Adrenal gland (tissue), 12 donors: ENCODE data around the gene KCNG3. TPM values are rescaled to one million over a fixed set of nuclear protein-coding genes. Genes with fewer than 3 reads are reported as not detected.

Experiments used
- DNase-seq, 7 donors: peaks; one replicate each; pipeline ENCODE4 v3.0.0-alpha.2; 2019 to 2020
- H3K27ac ChIP-seq, 5 donors: fragments of 200-600 bp; sonication (generic) in 4 of 5; 1 replicate in 3 of 5; 2 replicates in 2 of 5; pipeline versions ENCODE4 v1.5.1 to v1.8.0; 2016 to 2020; ENCODE audit warnings: mild to moderate bottlenecking in 1 of 5
- H3K27me3 ChIP-seq: fragments of 200-600 bp; 2 replicates; pipeline ENCODE4 v1.8.0; 2021
- H3K36me3 ChIP-seq, 2 donors: fragments of 200-600 bp; replicated peaks in 1 of 2; 1 replicate in 1 of 2; 2 replicates in 1 of 2; pipeline versions ENCODE4 v1.5.1 to v1.8.0; 2018 to 2022
- H3K4me1 ChIP-seq, 2 donors: fragments of 200-600 bp; replicated peaks in 1 of 2; 1 replicate in 1 of 2; 2 replicates in 1 of 2; pipeline versions ENCODE4 v1.5.1 to v1.8.0; 2018 to 2021
- H3K4me3 ChIP-seq, 4 donors: fragments of 200-600 bp; sonication (generic) in 3 of 4; one replicate each; pipeline ENCODE4 v1.5.1; 2016 to 2018
- H3K9me3 ChIP-seq, 3 donors: fragments of 200-600 bp; sonication (generic) in 1 of 3; replicated peaks in 1 of 3; 1 replicate in 2 of 3; 2 replicates in 1 of 3; pipeline versions ENCODE4 v1.5.1 to v1.8.0; 2016 to 2021
- CTCF ChIP-seq, 6 experiments: fragments of 450-650 bp in 4 of 6; fragments of 200-600 bp in 2 of 6; sonication (generic) in 1 of 6; IDR thresholded peaks; 1 replicate in 5 of 6; 2 replicates in 1 of 6; pipeline versions ENCODE4 v1.5.1 to v1.8.0; 2016 to 2021; ENCODE audit warnings: antibody characterized with exemption in 6 of 6, mild to moderate bottlenecking in 2 of 6, moderate library complexity in 1 of 6
- POLR2A ChIP-seq, 2 donors: fragments of 450-650 bp; IDR thresholded peaks; one replicate each; pipeline ENCODE4 v1.6.1; 2017; ENCODE audit warnings: antibody characterized with exemption in 2 of 2, mild to moderate bottlenecking in 2 of 2, moderate library complexity in 1 of 2
- WGBS, 4 donors: extraction: QIAGEN DNeasy Blood & Tissue Kit in 2 of 4; methylation state at CpG; one replicate each; pipeline versions ENCODE4 v1.1.5 to v1.1.7; 2013 to 2017; 5-methylcytosine and 5-hydroxymethylcytosine counted together
- intact Hi-C, 2 donors: fragments of 100-400 bp; cut with DNase I; formaldehyde crosslinking; loops; one replicate each; pipeline versions ENCODE4 v1.14.1 to v1.15.0; 2022 to 2023
- polyA plus RNA-seq, 3 donors: library from polyadenylated mRNA; stranded (reverse); fragments of 200-250 nt in 2 of 3; fragments of 350-450 nt in 1 of 3; fragmentation: Illumina TruSeq in 1 of 3; extraction: RNeasy Lipid Tissue Mini Kit (QIAGEN cat#74804) in 1 of 3; gene quantifications; one replicate each; pipeline ENCODE4 v1.2.3, GENCODE V29; 2013 to 2014
- total RNA-seq, 9 donors: library from RNA; depleted of rRNA in 4 of 9; stranded (reverse); fragments of >200 nt in 4 of 9; fragments of 120-200 nt in 1 of 9; fragmentation: NEBNext Ultra II Directional in 1 of 9; extraction: Animal tissue kit (Norgen Biotek cat#: 25700) in 1 of 9; gene quantifications; one replicate each; pipeline versions ENCODE4 v1.1.0 to v1.2.4, GENCODE V29; 2013 to 2023
- donor health status: healthy with polysubstance abuse.
- donor health status: Bipolar disorder and iron deficiency.
- donor health status: DM: yes; HTN: yes; CAD: no.
- donor health status: DM: no; HTN: no; CAD: no.
- donor health status: DM: no; HTN: no; CAD: no.
- donor health status: DM: yes; HTN: yes; CAD: no.

KCNG3 gene
- total and polyA plus RNA-seq, 12 donors: 0.24 to 16.0 (median 2.8) TPM

GRCh38 chr2:42464631-42465030, 29.2 kb downstream of the KCNG3 start:
- TF ChIP-seq CTCF (IDR thresholded peaks at IDR 0.05): no peak
- no peak for TF ChIP-seq POLR2A (IDR thresholded peaks at IDR 0.05)
- Histone ChIP-seq H3K4me3 (no peak overlapping the region), H3K36me3 (no peaks in the 10 kb centered on the region), H3K27me3 (no peaks in the 10 kb centered on the region), H3K9me3 (no peaks in the 10 kb centered on the region), H3K4me1 (no peaks in the 10 kb centered on the region), H3K27ac (no peak overlapping the region)
- intact Hi-C loops: no loop called here
- peak in 2 of 7 donors; percentile 3 to 20 for DNase-seq
- WGBS, 4 donors: 54 to 70% (median 61%) methylated on average over 4 of the region's 4 CpGs

- DNase-seq: no peak
- Histone ChIP-seq H3K9me3 (no peaks in the 10 kb centered on the region), H3K27ac (no peak overlapping the region), H3K36me3 (no peaks in the 10 kb centered on the region), H3K4me1 (no peaks in the 10 kb centered on the region), H3K27me3 (no peaks in the 10 kb centered on the region), H3K4me3 (no peak overlapping the region)
- 91 to 100% (median 94%) methylated on average over 6 of the region's 6 CpGs for WGBS, 4 donors
- intact Hi-C loops: no loop called here
- TF ChIP-seq POLR2A (IDR thresholded peaks at IDR 0.05): no peak
- TF ChIP-seq CTCF (IDR thresholded peaks at IDR 0.05): no peak
Observed at GRCh38 chr2:42463570-42463969, 30.2 kb downstream of the KCNG3 start.

- intact Hi-C loops: no loop called here
- Histone ChIP-seq H3K4me3 (no peak overlapping the region), H3K36me3 (no peaks in the 10 kb centered on the region), H3K27ac (no peak overlapping the region), H3K27me3 (no peaks in the 10 kb centered on the region), H3K4me1 (no peaks in the 10 kb centered on the region), H3K9me3 (no peaks in the 10 kb centered on the region)
- no peak for TF ChIP-seq CTCF (IDR thresholded peaks at IDR 0.05)
- TF ChIP-seq POLR2A (IDR thresholded peaks at IDR 0.05): no peak
- DNase-seq: no peak
- 86 to 96% (median 94%) methylated on average over 3 of the region's 3 CpGs for WGBS, 4 donors
Observed at GRCh38 chr2:42459296-42459695, 34.5 kb downstream of the KCNG3 start.

- Histone ChIP-seq H3K27me3 (no peaks in the 10 kb centered on the region), H3K36me3 (no peaks in the 10 kb centered on the region), H3K4me1 (no peaks in the 10 kb centered on the region), H3K9me3 (no peaks in the 10 kb centered on the region), H3K27ac (no peak overlapping the region), H3K4me3 (no peak overlapping the region)
- no peak for DNase-seq
- 72 to 81% (median 74%) methylated on average over 1 of the region's 1 CpG for WGBS, 4 donors
- intact Hi-C loops: no loop called here
- no peak for TF ChIP-seq POLR2A (IDR thresholded peaks at IDR 0.05)
- no peak for TF ChIP-seq CTCF (IDR thresholded peaks at IDR 0.05)
Observed at GRCh38 chr2:42458396-42458795, 35.4 kb downstream of the KCNG3 start.
